ENCODE measurements around the gene PAK4. TPM values are rescaled to one million over a fixed set of nuclear protein-coding genes. Genes with fewer than 3 reads are reported as not detected.

PAK4 gene
- total and polyA plus RNA-seq, 12 donors = 7.2 to 61.0 (median 23.8) TPM

GRCh38 chr19:39137131-39137530 lies 11.5 kb downstream of the PAK4 start:
- 35 to 60% (median 53%) methylated on average over 7 to 12 of the region's 12 CpGs for WGBS, 4 donors
- H3K27ac ChIP-seq = peak overlapping the region in 1 of 5 donors; percentile 36
- no peaks in the 10 kb centered on the region for H3K27me3 ChIP-seq
- peaks cover 45 to 60% of the 10 kb centered on the region in 2 donors for H3K4me1 ChIP-seq (replicated peaks in 1 of 2)
- no peaks in the 10 kb centered on the region for H3K9me3 ChIP-seq (replicated peaks in 1 of 3)
- H3K4me3 ChIP-seq = no peak overlapping the region
- TF ChIP-seq, protein P1, sequence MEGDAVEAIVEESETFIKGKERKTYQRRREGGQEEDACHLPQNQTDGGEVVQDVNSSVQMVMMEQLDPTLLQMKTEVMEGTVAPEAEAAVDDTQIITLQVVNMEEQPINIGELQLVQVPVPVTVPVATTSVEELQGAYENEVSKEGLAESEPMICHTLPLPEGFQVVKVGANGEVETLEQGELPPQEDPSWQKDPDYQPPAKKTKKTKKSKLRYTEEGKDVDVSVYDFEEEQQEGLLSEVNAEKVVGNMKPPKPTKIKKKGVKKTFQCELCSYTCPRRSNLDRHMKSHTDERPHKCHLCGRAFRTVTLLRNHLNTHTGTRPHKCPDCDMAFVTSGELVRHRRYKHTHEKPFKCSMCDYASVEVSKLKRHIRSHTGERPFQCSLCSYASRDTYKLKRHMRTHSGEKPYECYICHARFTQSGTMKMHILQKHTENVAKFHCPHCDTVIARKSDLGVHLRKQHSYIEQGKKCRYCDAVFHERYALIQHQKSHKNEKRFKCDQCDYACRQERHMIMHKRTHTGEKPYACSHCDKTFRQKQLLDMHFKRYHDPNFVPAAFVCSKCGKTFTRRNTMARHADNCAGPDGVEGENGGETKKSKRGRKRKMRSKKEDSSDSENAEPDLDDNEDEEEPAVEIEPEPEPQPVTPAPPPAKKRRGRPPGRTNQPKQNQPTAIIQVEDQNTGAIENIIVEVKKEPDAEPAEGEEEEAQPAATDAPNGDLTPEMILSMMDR (IDR thresholded peaks at IDR 0.05) = no peak
- no peak for TF ChIP-seq POLR2A (IDR thresholded peaks at IDR 0.05)
- intact Hi-C loops (cut with DNase I) = no loop called here
- peak in 2 of 7 donors; percentile 36 to 50 for DNase-seq
- H3K36me3 ChIP-seq (replicated peaks in 1 of 2) = no peaks in the 10 kb centered on the region

DNA sequence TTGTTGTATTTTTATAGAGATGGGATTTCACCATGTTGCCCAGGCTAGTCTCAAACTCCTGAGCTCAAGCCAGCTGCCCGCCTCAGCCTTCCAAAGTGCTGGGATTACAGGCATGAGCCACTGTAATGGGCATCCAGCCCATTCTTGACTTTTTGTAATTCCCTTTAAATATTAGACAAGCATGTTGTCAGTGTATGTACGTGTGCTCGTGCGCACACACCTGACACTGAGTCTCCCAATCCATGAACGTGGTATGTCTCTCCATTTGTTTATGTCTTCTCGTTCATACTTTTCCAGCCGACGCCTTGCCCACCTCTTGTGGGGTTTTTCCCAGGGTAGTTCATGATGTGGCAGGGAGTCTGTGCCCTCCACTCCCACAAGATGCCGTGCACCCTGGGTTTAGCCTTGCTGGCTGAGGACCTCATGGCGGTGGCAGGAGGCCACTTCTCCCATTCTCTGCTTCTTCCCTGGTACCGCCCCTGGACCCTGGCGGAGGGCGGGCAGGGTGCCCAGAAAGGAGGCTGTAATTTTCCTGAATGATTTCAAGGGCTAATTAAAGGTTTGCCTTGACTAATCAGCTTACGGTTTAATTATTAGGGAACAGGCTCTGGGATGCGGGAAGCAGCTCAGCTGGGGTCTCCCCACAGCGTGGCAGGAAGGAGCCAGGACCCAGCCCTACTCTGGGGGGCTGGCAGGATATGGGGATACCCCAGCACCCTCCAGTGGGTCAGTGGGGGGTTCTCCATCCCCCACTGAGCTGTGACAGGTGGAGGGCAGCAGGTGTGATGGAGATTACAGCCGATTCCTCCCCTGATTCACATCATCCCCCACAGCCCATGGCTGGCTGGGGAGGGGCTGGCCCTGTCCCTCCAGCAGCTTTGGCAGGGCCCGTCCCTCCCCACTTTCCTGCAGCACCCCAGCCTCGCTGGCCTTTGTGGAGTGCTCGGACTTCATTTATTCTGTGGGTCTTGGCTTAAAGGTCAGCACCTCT lies 12.9 kb downstream of the PAK4 start:
- WGBS, 4 donors = 69 to 80% (median 73%) methylated on average over 17 to 20 of the region's 20 CpGs
- peak overlapping the region in 2 of 5 donors; percentile 3 to 17 for H3K27ac ChIP-seq
- H3K27me3 ChIP-seq = no peaks in the 10 kb centered on the region
- peaks cover 35 to 48% of the 10 kb centered on the region in 2 donors for H3K4me1 ChIP-seq (replicated peaks in 1 of 2)
- no peaks in the 10 kb centered on the region for H3K36me3 ChIP-seq (replicated peaks in 1 of 2)
- H3K9me3 ChIP-seq (replicated peaks in 1 of 3) = no peaks in the 10 kb centered on the region
- no peak overlapping the region for H3K4me3 ChIP-seq
- intact Hi-C loops (cut with DNase I) = no loop called here
- peak in 4 of 7 donors; percentile 52 to 59 (median 52) for DNase-seq
- TF ChIP-seq, protein P1 (IDR thresholded peaks at IDR 0.05) = no peak
- no peak for TF ChIP-seq POLR2A (IDR thresholded peaks at IDR 0.05)

DNA sequence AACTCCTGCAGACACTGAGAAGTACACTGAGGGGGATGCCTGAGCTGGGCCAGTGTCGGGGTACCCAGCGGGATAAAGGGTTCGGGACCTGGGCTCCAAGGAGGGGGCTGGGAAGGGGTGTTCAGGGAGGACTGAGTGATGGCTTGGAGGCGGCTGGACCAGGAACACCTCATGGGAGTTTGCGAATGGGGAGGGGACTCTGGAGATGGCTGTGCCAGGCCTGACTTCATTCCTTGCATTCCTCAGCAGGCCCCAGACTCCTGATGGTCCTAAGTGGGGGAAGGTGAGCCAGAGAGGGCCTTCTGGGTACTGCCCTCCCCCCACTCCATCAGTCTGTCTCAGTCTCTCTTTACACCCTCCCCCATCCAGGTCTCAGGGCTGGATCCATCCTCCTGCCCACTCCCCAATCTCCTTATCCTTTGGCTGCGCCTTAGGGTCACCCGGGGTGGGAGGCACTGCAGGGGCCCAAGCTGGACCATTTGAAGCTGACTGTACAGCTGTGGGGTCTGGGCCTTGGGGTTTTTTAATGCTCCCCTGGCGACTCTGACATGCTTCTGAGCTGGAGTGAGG lies 13.8 kb downstream of the PAK4 start:
- WGBS, 4 donors = 80 to 92% (median 85%) methylated on average over 3 to 8 of the region's 8 CpGs
- no peaks in the 10 kb centered on the region for H3K9me3 ChIP-seq (replicated peaks in 1 of 3)
- TF ChIP-seq POLR2A (IDR thresholded peaks at IDR 0.05) = no peak
- TF ChIP-seq, protein P1 (IDR thresholded peaks at IDR 0.05) = no peak
- peaks cover 31 to 43% of the 10 kb centered on the region in 2 donors for H3K4me1 ChIP-seq (replicated peaks in 1 of 2)
- no peak for DNase-seq
- H3K27ac ChIP-seq = peak overlapping the region in 2 of 5 donors; percentile 37 to 38
- no peak overlapping the region for H3K4me3 ChIP-seq
- intact Hi-C loops (cut with DNase I) = no loop called here
- H3K27me3 ChIP-seq = no peaks in the 10 kb centered on the region
- H3K36me3 ChIP-seq (replicated peaks in 1 of 2) = no peaks in the 10 kb centered on the region

- DNase-seq = no peak
- no peak overlapping the region for H3K4me3 ChIP-seq
- H3K27me3 ChIP-seq = no peaks in the 10 kb centered on the region
- intact Hi-C loops (cut with DNase I) = no loop called here
- no peaks in the 10 kb centered on the region for H3K9me3 ChIP-seq (replicated peaks in 1 of 3)
- H3K36me3 ChIP-seq (replicated peaks in 1 of 2) = no peaks in the 10 kb centered on the region
- H3K4me1 ChIP-seq (replicated peaks in 1 of 2) = peaks cover 29 to 46% of the 10 kb centered on the region in 2 donors
- no peak for TF ChIP-seq POLR2A (IDR thresholded peaks at IDR 0.05)
- TF ChIP-seq, protein P1 (IDR thresholded peaks at IDR 0.05) = no peak
- 41 to 53% (median 44%) methylated on average over 5 to 7 of the region's 7 CpGs for WGBS, 4 donors
- H3K27ac ChIP-seq = peak overlapping the region in 3 of 5 donors; percentile 23 to 38 (median 37)
Observed at GRCh38 chr19:39139971-39140453, 14.4 kb downstream of the PAK4 start.
